HepG2 (cell line): ENCODE measurements around the gene SMAD7. TPM values are rescaled to one million over a fixed set of nuclear protein-coding genes. Genes with fewer than 3 reads are reported as not detected.

Experiments used
- ARHGAP35 ChIP-seq: sonication (generic); formaldehyde crosslinking; IDR thresholded peaks from 2 replicates; pipeline ENCODE4 v1.9.0; 2022; ENCODE audit warnings: mild to moderate bottlenecking, inconsistent platforms, moderate library complexity, missing genetic modification reagents, borderline replicate concordance
- MZF1 ChIP-seq: sonication (generic); formaldehyde crosslinking; IDR thresholded peaks from 2 replicates; pipeline ENCODE4 v1.8.1; 2023; ENCODE audit warnings: mild to moderate bottlenecking, missing genetic modification reagents, borderline replicate concordance
- NCOR1 ChIP-seq: fragments of 200-600 bp; sonication (generic); IDR thresholded peaks from 2 replicates; pipeline ENCODE4 v1.7.0; 2017; ENCODE audit warnings: antibody characterized with exemption, low read length, borderline replicate concordance
- SAFB2 ChIP-seq: sonication (generic); formaldehyde crosslinking; IDR thresholded peaks from 2 replicates; pipeline ENCODE4 v1.5.1; 2020; ENCODE audit warnings: missing genetic modification reagents, low read depth, mild to moderate bottlenecking, borderline replicate concordance
- ZNF354B ChIP-seq: sonication (generic); formaldehyde crosslinking; IDR thresholded peaks from 2 replicates; pipeline ENCODE4 v1.8.0; 2022; ENCODE audit warnings: mild to moderate bottlenecking, missing genetic modification reagents
- ZNF607 ChIP-seq: sonication (generic); formaldehyde crosslinking; IDR thresholded peaks from 2 replicates; pipeline ENCODE4 v1.5.1; 2020; ENCODE audit warnings: missing genetic modification reagents, mild to moderate bottlenecking, borderline replicate concordance
- ZNF724P ChIP-seq: sonication (generic); formaldehyde crosslinking; IDR thresholded peaks from 2 replicates; pipeline ENCODE4 v1.8.0; 2022; ENCODE audit warnings: missing genetic modification reagents, borderline replicate concordance
- polyA plus RNA-seq, 8 experiments: library from polyadenylated mRNA; depleted of rRNA in 3 of 8; stranded (reverse) in 7 of 8; unstranded in 1 of 8; fragments of >200 nt; fragmentation: Illumina TruSeq in 4 of 8; extraction: Trizol in 4 of 8; gene quantifications; 2 replicates each; pipeline versions ENCODE4 v1.2.1 to v1.2.3, GENCODE V29; 2011 to 2016; ENCODE audit warnings: low read depth in 4 of 8, missing spikeins in 1 of 8, mixed read lengths in 1 of 8; ENCODE audit not compliant: insufficient read depth in 1 of 8
- total RNA-seq, 5 experiments: library from RNA; depleted of rRNA; stranded (reverse); fragments of >200 nt; fragmentation: Illumina TruSeq; extraction: Trizol; gene quantifications; 2 replicates each; pipeline ENCODE4 v1.2.3, GENCODE V29; 2016; ENCODE audit warnings: low read depth in 1 of 5
- TF ChIP-seq, protein P1 (sequence below): sonication (generic); formaldehyde crosslinking; IDR thresholded peaks from 2 replicates; pipeline ENCODE4 v1.9.0; 2021; ENCODE audit warnings: missing genetic modification reagents, borderline replicate concordance
- TF ChIP-seq, protein P2 (sequence below): sonication (generic); formaldehyde crosslinking; IDR thresholded peaks from 2 replicates; pipeline ENCODE4 v1.8.0; 2022; ENCODE audit warnings: mild to moderate bottlenecking, missing genetic modification reagents; ENCODE audit not compliant: insufficient replicate concordance
- TF ChIP-seq, protein P3 (sequence below): sonication (generic); formaldehyde crosslinking; IDR thresholded peaks from 2 replicates; pipeline ENCODE4 v1.4.0; 2020; ENCODE audit warnings: mild to moderate bottlenecking, missing genetic modification reagents, borderline replicate concordance
- TF ChIP-seq, protein P4 (sequence below): sonication (generic); formaldehyde crosslinking; IDR thresholded peaks from 2 replicates; pipeline ENCODE4 v1.4.0; 2020; ENCODE audit warnings: missing genetic modification reagents
- TF ChIP-seq, protein P5 (sequence below): sonication (generic); formaldehyde crosslinking; IDR thresholded peaks from 2 replicates; pipeline ENCODE4 v1.8.1; 2023; ENCODE audit warnings: mild to moderate bottlenecking, missing genetic modification reagents
- TF ChIP-seq, protein P6 (sequence below): IDR thresholded peaks from 2 replicates; pipeline ENCODE4 v1.6.1; 2016; ENCODE audit warnings: low read depth, borderline replicate concordance

The SMAD7 gene
- total and polyA plus RNA-seq, 2 of the 13 experiments (the other 11 are each of a cell fraction or from before 2014, with no cell fraction given), result 17.4 to 24.7 TPM

DNA sequence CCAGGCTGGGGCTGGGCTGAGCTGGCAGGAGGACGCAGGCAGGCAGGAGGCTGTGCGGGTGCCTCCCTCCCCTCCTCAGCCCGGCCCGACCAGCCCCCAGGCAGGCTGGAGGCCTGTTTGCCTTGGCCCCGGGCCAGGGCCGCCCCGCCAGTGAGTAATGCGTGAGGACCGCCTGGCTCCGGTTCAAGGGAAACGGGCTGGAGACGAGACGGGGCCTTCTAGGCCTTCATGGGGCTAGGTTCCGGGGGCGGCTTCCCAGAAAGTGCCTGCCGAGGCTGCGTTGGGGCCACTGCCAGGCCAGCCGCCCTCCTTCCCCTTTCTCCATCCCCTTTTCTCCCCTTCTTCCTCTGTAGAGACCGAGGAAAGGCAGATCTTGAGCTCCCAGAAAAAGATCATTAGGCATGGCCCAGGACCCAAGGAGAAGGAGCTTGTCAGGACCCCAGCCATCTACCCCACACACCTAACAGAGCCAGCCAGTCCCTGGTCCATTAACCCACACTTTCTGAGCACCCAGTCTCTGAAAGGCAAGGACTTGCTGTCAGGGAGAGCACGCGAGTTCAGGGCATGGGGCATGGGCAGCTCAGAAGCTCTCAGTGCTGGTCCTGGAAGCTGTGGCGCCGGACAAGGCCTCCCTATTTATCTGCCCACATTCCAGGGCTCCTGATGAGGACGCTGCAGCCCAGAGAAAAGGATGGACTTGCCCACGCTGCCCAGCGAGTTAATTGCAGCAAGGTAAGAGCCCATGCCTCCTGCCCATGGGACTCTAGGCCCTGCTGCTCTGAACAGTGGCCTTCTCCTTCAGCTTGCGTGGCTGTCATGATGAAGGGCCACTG, 48.5 kb downstream of the SMAD7 start (continued):
- TF ChIP-seq, protein P1, sequence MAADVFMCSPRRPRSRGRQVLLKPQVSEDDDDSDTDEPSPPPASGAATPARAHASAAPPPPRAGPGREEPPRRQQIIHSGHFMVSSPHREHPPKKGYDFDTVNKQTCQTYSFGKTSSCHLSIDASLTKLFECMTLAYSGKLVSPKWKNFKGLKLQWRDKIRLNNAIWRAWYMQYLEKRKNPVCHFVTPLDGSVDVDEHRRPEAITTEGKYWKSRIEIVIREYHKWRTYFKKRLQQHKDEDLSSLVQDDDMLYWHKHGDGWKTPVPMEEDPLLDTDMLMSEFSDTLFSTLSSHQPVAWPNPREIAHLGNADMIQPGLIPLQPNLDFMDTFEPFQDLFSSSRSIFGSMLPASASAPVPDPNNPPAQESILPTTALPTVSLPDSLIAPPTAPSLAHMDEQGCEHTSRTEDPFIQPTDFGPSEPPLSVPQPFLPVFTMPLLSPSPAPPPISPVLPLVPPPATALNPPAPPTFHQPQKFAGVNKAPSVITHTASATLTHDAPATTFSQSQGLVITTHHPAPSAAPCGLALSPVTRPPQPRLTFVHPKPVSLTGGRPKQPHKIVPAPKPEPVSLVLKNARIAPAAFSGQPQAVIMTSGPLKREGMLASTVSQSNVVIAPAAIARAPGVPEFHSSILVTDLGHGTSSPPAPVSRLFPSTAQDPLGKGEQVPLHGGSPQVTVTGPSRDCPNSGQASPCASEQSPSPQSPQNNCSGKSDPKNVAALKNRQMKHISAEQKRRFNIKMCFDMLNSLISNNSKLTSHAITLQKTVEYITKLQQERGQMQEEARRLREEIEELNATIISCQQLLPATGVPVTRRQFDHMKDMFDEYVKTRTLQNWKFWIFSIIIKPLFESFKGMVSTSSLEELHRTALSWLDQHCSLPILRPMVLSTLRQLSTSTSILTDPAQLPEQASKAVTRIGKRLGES, result no peak
- TF ChIP-seq ZNF724P (CRISPR knock-in tag) (no peak), SAFB2 (CRISPR knock-in tag) (peak; percentile 53; the same call in 1 of the 2 replicates), ZNF354B (CRISPR knock-in tag) (no peak), ZNF607 (CRISPR knock-in tag) (peak; percentile 79; the same call in 1 of the 2 replicates), NCOR1 (peak; percentile 48; the same call in 1 of the 2 replicates), ARHGAP35 (CRISPR knock-in tag) (no peak), MZF1 (CRISPR knock-in tag) (0 out of 2 replicates have a peak, but pooled peaks have one; percentile 85)
- TF ChIP-seq, protein P2, sequence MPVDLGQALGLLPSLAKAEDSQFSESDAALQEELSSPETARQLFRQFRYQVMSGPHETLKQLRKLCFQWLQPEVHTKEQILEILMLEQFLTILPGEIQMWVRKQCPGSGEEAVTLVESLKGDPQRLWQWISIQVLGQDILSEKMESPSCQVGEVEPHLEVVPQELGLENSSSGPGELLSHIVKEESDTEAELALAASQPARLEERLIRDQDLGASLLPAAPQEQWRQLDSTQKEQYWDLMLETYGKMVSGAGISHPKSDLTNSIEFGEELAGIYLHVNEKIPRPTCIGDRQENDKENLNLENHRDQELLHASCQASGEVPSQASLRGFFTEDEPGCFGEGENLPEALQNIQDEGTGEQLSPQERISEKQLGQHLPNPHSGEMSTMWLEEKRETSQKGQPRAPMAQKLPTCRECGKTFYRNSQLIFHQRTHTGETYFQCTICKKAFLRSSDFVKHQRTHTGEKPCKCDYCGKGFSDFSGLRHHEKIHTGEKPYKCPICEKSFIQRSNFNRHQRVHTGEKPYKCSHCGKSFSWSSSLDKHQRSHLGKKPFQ (CRISPR knock-in tag), result no peak
- TF ChIP-seq, protein P3, sequence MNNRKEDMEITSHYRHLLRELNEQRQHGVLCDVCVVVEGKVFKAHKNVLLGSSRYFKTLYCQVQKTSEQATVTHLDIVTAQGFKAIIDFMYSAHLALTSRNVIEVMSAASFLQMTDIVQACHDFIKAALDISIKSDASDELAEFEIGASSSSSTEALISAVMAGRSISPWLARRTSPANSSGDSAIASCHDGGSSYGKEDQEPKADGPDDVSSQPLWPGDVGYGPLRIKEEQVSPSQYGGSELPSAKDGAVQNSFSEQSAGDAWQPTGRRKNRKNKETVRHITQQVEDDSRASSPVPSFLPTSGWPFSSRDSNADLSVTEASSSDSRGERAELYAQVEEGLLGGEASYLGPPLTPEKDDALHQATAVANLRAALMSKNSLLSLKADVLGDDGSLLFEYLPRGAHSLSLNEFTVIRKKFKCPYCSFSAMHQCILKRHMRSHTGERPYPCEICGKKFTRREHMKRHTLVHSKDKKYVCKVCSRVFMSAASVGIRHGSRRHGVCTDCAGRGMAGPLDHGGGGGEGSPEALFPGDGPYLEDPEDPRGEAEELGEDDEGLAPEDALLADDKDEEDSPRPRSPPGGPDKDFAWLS (CRISPR knock-in tag), result no peak
- TF ChIP-seq, protein P4, sequence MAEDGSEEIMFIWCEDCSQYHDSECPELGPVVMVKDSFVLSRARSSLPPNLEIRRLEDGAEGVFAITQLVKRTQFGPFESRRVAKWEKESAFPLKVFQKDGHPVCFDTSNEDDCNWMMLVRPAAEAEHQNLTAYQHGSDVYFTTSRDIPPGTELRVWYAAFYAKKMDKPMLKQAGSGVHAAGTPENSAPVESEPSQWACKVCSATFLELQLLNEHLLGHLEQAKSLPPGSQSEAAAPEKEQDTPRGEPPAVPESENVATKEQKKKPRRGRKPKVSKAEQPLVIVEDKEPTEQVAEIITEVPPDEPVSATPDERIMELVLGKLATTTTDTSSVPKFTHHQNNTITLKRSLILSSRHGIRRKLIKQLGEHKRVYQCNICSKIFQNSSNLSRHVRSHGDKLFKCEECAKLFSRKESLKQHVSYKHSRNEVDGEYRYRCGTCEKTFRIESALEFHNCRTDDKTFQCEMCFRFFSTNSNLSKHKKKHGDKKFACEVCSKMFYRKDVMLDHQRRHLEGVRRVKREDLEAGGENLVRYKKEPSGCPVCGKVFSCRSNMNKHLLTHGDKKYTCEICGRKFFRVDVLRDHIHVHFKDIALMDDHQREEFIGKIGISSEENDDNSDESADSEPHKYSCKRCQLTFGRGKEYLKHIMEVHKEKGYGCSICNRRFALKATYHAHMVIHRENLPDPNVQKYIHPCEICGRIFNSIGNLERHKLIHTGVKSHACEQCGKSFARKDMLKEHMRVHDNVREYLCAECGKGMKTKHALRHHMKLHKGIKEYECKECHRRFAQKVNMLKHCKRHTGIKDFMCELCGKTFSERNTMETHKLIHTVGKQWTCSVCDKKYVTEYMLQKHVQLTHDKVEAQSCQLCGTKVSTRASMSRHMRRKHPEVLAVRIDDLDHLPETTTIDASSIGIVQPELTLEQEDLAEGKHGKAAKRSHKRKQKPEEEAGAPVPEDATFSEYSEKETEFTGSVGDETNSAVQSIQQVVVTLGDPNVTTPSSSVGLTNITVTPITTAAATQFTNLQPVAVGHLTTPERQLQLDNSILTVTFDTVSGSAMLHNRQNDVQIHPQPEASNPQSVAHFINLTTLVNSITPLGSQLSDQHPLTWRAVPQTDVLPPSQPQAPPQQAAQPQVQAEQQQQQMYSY (CRISPR knock-in tag), result 0 out of 2 replicates have a peak, but pooled peaks have one; percentile 31
- TF ChIP-seq, protein P5, sequence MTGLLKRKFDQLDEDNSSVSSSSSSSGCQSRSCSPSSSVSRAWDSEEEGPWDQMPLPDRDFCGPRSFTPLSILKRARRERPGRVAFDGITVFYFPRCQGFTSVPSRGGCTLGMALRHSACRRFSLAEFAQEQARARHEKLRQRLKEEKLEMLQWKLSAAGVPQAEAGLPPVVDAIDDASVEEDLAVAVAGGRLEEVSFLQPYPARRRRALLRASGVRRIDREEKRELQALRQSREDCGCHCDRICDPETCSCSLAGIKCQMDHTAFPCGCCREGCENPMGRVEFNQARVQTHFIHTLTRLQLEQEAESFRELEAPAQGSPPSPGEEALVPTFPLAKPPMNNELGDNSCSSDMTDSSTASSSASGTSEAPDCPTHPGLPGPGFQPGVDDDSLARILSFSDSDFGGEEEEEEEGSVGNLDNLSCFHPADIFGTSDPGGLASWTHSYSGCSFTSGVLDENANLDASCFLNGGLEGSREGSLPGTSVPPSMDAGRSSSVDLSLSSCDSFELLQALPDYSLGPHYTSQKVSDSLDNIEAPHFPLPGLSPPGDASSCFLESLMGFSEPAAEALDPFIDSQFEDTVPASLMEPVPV (CRISPR knock-in tag), result no peak
- TF ChIP-seq, protein P6, sequence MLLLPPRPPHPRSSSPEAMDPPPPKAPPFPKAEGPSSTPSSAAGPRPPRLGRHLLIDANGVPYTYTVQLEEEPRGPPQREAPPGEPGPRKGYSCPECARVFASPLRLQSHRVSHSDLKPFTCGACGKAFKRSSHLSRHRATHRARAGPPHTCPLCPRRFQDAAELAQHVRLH, result peak; percentile 79; the same call in 1 of the 2 replicates
